Rectal smooth muscle tissue (tissue), 1 donor: Measurements from ENCODE around the gene UPB1.
"Not testable (repeated sequence)": the region's sequence is repeated elsewhere in the genome, so short reads cannot be mapped to it uniquely, and the experiment has no call there.

Experiments used
- H3K27ac ChIP-seq: one replicate; pipeline ENCODE4 v1.7.0; 2013; ENCODE audit warnings: low read depth, low read length, inconsistent platforms
- H3K27me3 ChIP-seq: one replicate; pipeline ENCODE4 v1.7.0; 2013; ENCODE audit warnings: low read length; ENCODE audit not compliant: control insufficient read depth, insufficient read depth
- H3K36me3 ChIP-seq: one replicate; pipeline ENCODE4 v1.7.0; 2013; ENCODE audit warnings: low read length; ENCODE audit not compliant: control insufficient read depth, insufficient read depth
- H3K4me1 ChIP-seq: one replicate; pipeline ENCODE4 v1.7.0; 2013; ENCODE audit warnings: low read length; ENCODE audit not compliant: control insufficient read depth, insufficient read depth
- H3K4me3 ChIP-seq: one replicate; pipeline ENCODE4 v1.7.0; 2013; ENCODE audit warnings: low read length
- H3K9ac ChIP-seq: one replicate; pipeline ENCODE4 v1.7.0; 2013; ENCODE audit warnings: low read length

The UPB1 gene

GRCh38 chr22:24483976-24484545, 11.1 kb upstream of the UPB1 start:
- Histone ChIP-seq H3K9ac (no peak overlapping the region), H3K27me3 (no peaks in the 10 kb centered on the region), H3K36me3 (no peaks in the 10 kb centered on the region), H3K4me3 (no peak overlapping the region), H3K4me1 (no peaks in the 10 kb centered on the region), H3K27ac (no peak overlapping the region)

GRCh38 chr22:24485170-24485569, 10.0 kb upstream of the UPB1 start:
- H3K27ac ChIP-seq, result no peak overlapping the region
- H3K4me3 ChIP-seq, result no peak overlapping the region
- H3K36me3 ChIP-seq, result no peaks in the 10 kb centered on the region
- no peak overlapping the region for H3K9ac ChIP-seq
- H3K27me3 ChIP-seq, result no peaks in the 10 kb centered on the region
- no peaks in the 10 kb centered on the region for H3K4me1 ChIP-seq

DNA sequence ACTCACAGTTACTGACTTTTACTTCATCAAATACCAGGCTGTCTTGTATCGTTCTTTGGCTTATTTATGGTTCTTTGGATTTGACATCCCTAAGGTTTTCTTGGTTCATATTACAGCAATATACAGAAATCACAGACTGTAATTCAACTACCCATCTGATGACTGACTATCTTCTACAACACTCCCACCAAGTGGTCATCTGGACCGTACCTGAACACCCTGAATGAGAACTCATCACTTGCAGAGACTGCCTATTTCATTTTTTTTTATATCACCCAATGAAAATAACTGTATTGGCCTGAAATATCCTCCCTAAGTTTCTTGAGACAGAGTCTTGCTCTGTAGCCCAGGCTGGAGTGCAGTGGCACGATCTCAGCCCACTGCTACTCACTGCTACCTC, 9.5 kb upstream of the UPB1 start:
- H3K36me3 ChIP-seq, result no peaks in the 10 kb centered on the region
- no peak overlapping the region for H3K27ac ChIP-seq
- H3K4me3 ChIP-seq, result no peak overlapping the region
- H3K4me1 ChIP-seq, result no peaks in the 10 kb centered on the region
- H3K27me3 ChIP-seq, result no peaks in the 10 kb centered on the region
- H3K9ac ChIP-seq, result no peak overlapping the region

GRCh38 chr22:24486501-24486921, 8.6 kb upstream of the UPB1 start:
- Histone ChIP-seq H3K36me3 (no peaks in the 10 kb centered on the region), H3K9ac (no peak overlapping the region), H3K4me1 (no peaks in the 10 kb centered on the region), H3K4me3 (no peak overlapping the region), H3K27ac (no peak overlapping the region), H3K27me3 (no peaks in the 10 kb centered on the region)

GRCh38 chr22:24489011-24489410, 6.1 kb upstream of the UPB1 start:
- no peak overlapping the region for H3K9ac ChIP-seq
- peaks cover 2% of the 10 kb centered on the region for H3K27me3 ChIP-seq
- no peaks in the 10 kb centered on the region for H3K36me3 ChIP-seq
- H3K4me1 ChIP-seq, result no peaks in the 10 kb centered on the region
- H3K27ac ChIP-seq, result no peak overlapping the region
- no peak overlapping the region for H3K4me3 ChIP-seq

DNA sequence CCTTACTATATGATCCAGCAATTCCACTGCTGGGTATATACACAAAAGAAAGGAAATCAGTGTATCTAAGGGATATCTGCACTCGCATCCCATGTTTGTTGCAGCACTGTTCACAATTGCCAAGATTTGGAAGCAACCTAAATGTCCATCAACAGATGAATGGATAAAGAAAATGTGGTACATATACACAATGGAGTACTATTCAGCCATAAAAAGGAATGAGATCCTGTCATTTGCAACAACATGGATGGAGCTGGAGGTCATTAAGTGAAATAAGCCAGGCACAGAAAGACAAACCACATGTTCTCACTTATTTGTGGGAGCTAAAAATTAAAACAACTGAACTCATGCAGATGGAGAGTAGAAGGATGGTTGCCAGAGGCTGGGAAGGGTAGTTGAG, 5.7 kb upstream of the UPB1 start:
- not testable (repeated sequence) for H3K36me3 ChIP-seq, H3K4me1 ChIP-seq

GRCh38 chr22:24492391-24492790, 2.7 kb upstream of the UPB1 start:
- Histone ChIP-seq H3K27ac (no peak overlapping the region), H3K27me3 (peaks cover 11% of the 10 kb centered on the region), H3K9ac (no peak overlapping the region), H3K4me3 (no peak overlapping the region), H3K4me1 (no peaks in the 10 kb centered on the region), H3K36me3 (no peaks in the 10 kb centered on the region)

More for the DNA sequence above, 5.7 kb upstream of the UPB1 start:
- H3K9ac ChIP-seq, H3K4me3 ChIP-seq, H3K27ac ChIP-seq, H3K27me3 ChIP-seq: not testable (repeated sequence)

DNA sequence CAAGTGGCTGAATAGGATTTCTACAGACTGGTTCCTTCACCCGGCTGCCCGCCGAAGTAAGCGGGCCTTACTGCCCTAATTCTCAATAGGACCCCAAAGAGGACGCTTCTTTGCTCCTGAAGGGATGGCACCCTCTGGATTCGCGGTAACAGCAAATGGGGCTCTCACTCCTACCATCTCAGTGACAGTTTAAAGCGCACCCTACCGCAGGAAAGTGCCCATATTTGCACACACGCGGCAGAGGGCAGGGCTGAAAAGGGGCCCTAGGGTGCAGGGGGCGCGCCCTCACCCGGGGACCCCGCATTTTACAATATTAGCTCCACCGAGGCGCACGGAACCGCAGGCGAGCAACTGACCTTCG, 985 bp upstream of the UPB1 start:
- no peak overlapping the region for H3K9ac ChIP-seq
- no peak overlapping the region for H3K27ac ChIP-seq
- H3K36me3 ChIP-seq, result no peaks in the 10 kb centered on the region
- H3K4me3 ChIP-seq, result peak overlapping the region; percentile 34
- H3K4me1 ChIP-seq, result no peaks in the 10 kb centered on the region
- H3K27me3 ChIP-seq, result peaks cover 11% of the 10 kb centered on the region

- Histone ChIP-seq H3K4me1 (no peaks in the 10 kb centered on the region), H3K4me3 (no peak overlapping the region), H3K36me3 (no peaks in the 10 kb centered on the region), H3K9ac (no peak overlapping the region), H3K27ac (no peak overlapping the region), H3K27me3 (peaks cover 11% of the 10 kb centered on the region)
Observed at GRCh38 chr22:24495365-24495675, 188 bp downstream of the UPB1 start.

DNA sequence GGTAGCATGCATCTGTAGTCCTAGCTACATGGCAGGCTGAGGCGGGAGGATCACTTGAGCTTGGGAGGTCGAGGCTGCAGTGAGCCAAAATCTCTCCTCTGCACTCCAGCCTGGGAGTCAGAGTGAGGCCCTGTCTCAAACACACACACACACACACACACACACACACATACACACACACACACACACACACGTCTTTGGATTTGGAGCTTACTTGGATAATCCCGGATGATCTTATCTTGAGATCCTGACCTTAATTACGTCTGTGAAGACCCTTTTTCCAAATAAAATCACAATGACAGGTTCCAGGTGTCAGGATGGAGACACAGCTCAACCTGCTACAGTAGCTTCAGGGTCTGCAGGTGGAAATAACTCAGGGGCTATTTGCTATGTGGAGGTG, 1.1 kb downstream of the UPB1 start:
- Histone ChIP-seq H3K9ac (no peak overlapping the region), H3K36me3 (no peaks in the 10 kb centered on the region), H3K27ac (no peak overlapping the region), H3K27me3 (peaks cover 11% of the 10 kb centered on the region), H3K4me3 (no peak overlapping the region), H3K4me1 (no peaks in the 10 kb centered on the region)

DNA sequence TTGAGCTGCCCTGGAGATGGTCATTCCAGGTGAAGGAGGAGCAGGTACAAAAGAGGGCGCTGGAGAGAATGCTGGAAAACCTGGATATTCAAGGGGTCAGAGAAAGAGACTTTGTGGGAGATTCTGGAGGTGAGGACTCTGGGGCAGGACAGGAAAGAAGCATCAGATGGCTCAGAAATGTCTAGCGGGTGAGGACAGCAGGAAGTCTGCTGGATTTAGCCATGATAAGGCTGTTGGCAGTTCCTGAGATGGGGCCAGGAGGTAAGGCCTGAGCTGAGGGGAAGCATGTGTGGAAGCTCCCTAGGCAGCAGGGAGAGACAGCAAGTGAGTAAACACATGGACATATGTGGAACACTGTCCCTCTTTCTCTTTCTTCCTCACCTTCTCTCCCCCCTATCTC, 1.5 kb downstream of the UPB1 start:
- Histone ChIP-seq H3K36me3 (no peaks in the 10 kb centered on the region), H3K4me3 (no peak overlapping the region), H3K9ac (no peak overlapping the region)

GRCh38 chr22:24497841-24498258, 2.7 kb downstream of the UPB1 start:
- Histone ChIP-seq H3K4me1 (no peaks in the 10 kb centered on the region), H3K9ac (no peak overlapping the region), H3K27ac (no peak overlapping the region), H3K27me3 (peaks cover 11% of the 10 kb centered on the region), H3K36me3 (no peaks in the 10 kb centered on the region), H3K4me3 (no peak overlapping the region)

More for the DNA sequence above, 1.5 kb downstream of the UPB1 start:
- H3K27me3 ChIP-seq, result peaks cover 11% of the 10 kb centered on the region
- H3K27ac ChIP-seq, result no peak overlapping the region
- H3K4me1 ChIP-seq, result no peaks in the 10 kb centered on the region

- H3K36me3 ChIP-seq, result no peaks in the 10 kb centered on the region
- no peak overlapping the region for H3K4me3 ChIP-seq
- H3K27ac ChIP-seq, result no peak overlapping the region
- no peak overlapping the region for H3K9ac ChIP-seq
- H3K4me1 ChIP-seq, result no peaks in the 10 kb centered on the region
- peaks cover 10% of the 10 kb centered on the region for H3K27me3 ChIP-seq
Observed at GRCh38 chr22:24498824-24499223, 3.7 kb downstream of the UPB1 start.
